Parietal lobe (tissue), 2 donors: ENCODE measurements around the gene REPS2. TPM values are rescaled to one million over a fixed set of nuclear protein-coding genes. Genes with fewer than 3 reads are reported as not detected.

Experiments used
- small RNA-seq: library from RNA; depleted of rRNA; stranded (forward); fragments of <200 nt; gene quantifications from one replicate; pipeline ENCODE3, GENCODE V24; 2014; ENCODE audit warnings: low replicate concordance
- total RNA-seq: library from RNA; depleted of rRNA; stranded (reverse); fragments of >200 nt; gene quantifications from one replicate; pipeline ENCODE4 v1.2.3, GENCODE V29; 2014

The REPS2 gene
- total RNA-seq = 24.4 TPM

GRCh38 chrX:16946361-16946964, at the start of gene REPS2:
TSS of gene REPS2 (plus strand) at chrX:16946658. CDS start at chrX:16946862, 204 bp downstream.

Small RNA genes within 50 kb of the gene (small RNA-seq; reads per million reads assigned to genes)
- gene RF00019 = not detected
- gene RF00190 = not detected

Other genes starting within 250 kb of the REPS2 start
- 43.8 TPM for gene CTPS2, start 234.0 kb upstream of the REPS2 start, total RNA-seq
- 16.0 TPM for gene SYAP1, start 227.0 kb upstream of the REPS2 start, total RNA-seq
- 13.1 TPM for gene TXLNG, start 160.2 kb upstream of the REPS2 start, total RNA-seq
- 69.8 TPM for gene RBBP7, start 76.3 kb upstream of the REPS2 start, total RNA-seq